ENCODE measurements around the gene HSF2. TPM values are rescaled to one million over a fixed set of nuclear protein-coding genes. Genes with fewer than 3 reads are reported as not detected.

The HSF2 gene
- total and polyA plus RNA-seq, 4 donors, result 2.2 to 7.9 (median 6.3) TPM

- TF ChIP-seq YY1 (IDR thresholded peaks at IDR 0.05) (no peak), CTCF (IDR thresholded peaks at IDR 0.05; ENCODE audit: low read depth, low read length, missing input control) (no peak), ATF3 (IDR thresholded peaks at IDR 0.05) (no peak), SP1 (IDR thresholded peaks at IDR 0.05) (no peak), RXRA (IDR thresholded peaks at IDR 0.05) (no peak), MAX (IDR thresholded peaks at IDR 0.05) (no peak), GABPA (IDR thresholded peaks at IDR 0.05 in 1 of 2, conservative IDR thresholded peaks at IDR 0.05 in 1 of 2) (no peak), FOXA1 (IDR thresholded peaks at IDR 0.05) (no peak), EGR1 (IDR thresholded peaks at IDR 0.05; ENCODE audit: low read depth in 2 of 2) (no peak), RAD21 (IDR thresholded peaks at IDR 0.05) (no peak), ZBTB33 (IDR thresholded peaks at IDR 0.05) (no peak), JUND (IDR thresholded peaks at IDR 0.05) (no peak), HNF4A (conservative IDR thresholded peaks at IDR 0.05) (no peak)
- no peak overlapping the region for H3K4me3 ChIP-seq (ENCODE audit: low read depth in 1 of 3, low read length in 3 of 3)
- WGBS, result 58% methylated on average over 3 of the region's 3 CpGs
Observed at GRCh38 chr6:122385857-122386612, 13.4 kb upstream of the HSF2 start.

GRCh38 chr6:122388945-122389344, 10.5 kb upstream of the HSF2 start:
- 96% methylated on average over 2 of the region's 2 CpGs for WGBS
- H3K9ac ChIP-seq (ENCODE audit: low read depth in 1 of 2, low read length in 2 of 2), result no peak overlapping the region
- H3K27ac ChIP-seq (ENCODE audit: low read depth in 1 of 2, low read length in 2 of 2), result no peak overlapping the region
- DNase-seq (ENCODE audit: low spot score), result no peak
- no peaks in the 10 kb centered on the region for H3K9me3 ChIP-seq (ENCODE audit: control insufficient read depth in 4 of 4, low read length in 3 of 4)
- no peaks in the 10 kb centered on the region for H3K27me3 ChIP-seq (ENCODE audit: control insufficient read depth in 4 of 4, insufficient read depth in 4 of 4, low read length in 3 of 4)
- H3K4me1 ChIP-seq (ENCODE audit: control insufficient read depth in 4 of 4, insufficient read depth in 4 of 4, low read length in 3 of 4), result no peaks in the 10 kb centered on the region
- H3K36me3 ChIP-seq (ENCODE audit: control insufficient read depth in 4 of 4, insufficient read depth in 3 of 4, low read depth in 1 of 4, low read length in 3 of 4), result no peaks in the 10 kb centered on the region
- no peak overlapping the region for H3K4me3 ChIP-seq (ENCODE audit: low read depth in 1 of 3, low read length in 3 of 3)
- no peak for TF ChIP-seq ATF3 (IDR thresholded peaks at IDR 0.05)
- TF ChIP-seq CTCF (IDR thresholded peaks at IDR 0.05; ENCODE audit: low read depth, low read length, missing input control), result no peak
- no peak for TF ChIP-seq MAX (IDR thresholded peaks at IDR 0.05)
- TF ChIP-seq EGR1 (IDR thresholded peaks at IDR 0.05; ENCODE audit: low read depth in 2 of 2), result no peak
- TF ChIP-seq SP1 (IDR thresholded peaks at IDR 0.05), result no peak
- TF ChIP-seq REST (IDR thresholded peaks at IDR 0.05), result no peak
- no peak for TF ChIP-seq NR2F2 (IDR thresholded peaks at IDR 0.05)
- no peak for TF ChIP-seq FOXA1 (IDR thresholded peaks at IDR 0.05)
- no peak for TF ChIP-seq GABPA (IDR thresholded peaks at IDR 0.05 in 1 of 2, conservative IDR thresholded peaks at IDR 0.05 in 1 of 2)
- no peak for TF ChIP-seq RAD21 (IDR thresholded peaks at IDR 0.05)
- no peak for TF ChIP-seq YY1 (IDR thresholded peaks at IDR 0.05)
- TF ChIP-seq JUND (IDR thresholded peaks at IDR 0.05), result no peak
- no peak for TF ChIP-seq FOXA2 (IDR thresholded peaks at IDR 0.05)
- TF ChIP-seq HNF4A (conservative IDR thresholded peaks at IDR 0.05), result no peak
- no peak for TF ChIP-seq RXRA (IDR thresholded peaks at IDR 0.05)
- TF ChIP-seq ZBTB33 (IDR thresholded peaks at IDR 0.05), result no peak

More at GRCh38 chr6:122385857-122386612, 13.4 kb upstream of the HSF2 start:
- no peak overlapping the region for H3K9ac ChIP-seq (ENCODE audit: low read depth in 1 of 2, low read length in 2 of 2)
- no peaks in the 10 kb centered on the region for H3K27me3 ChIP-seq (ENCODE audit: control insufficient read depth in 4 of 4, insufficient read depth in 4 of 4, low read length in 3 of 4)
- H3K4me1 ChIP-seq (ENCODE audit: control insufficient read depth in 4 of 4, insufficient read depth in 4 of 4, low read length in 3 of 4), result no peaks in the 10 kb centered on the region
- H3K27ac ChIP-seq (ENCODE audit: low read depth in 1 of 2, low read length in 2 of 2), result no peak overlapping the region
- no peaks in the 10 kb centered on the region for H3K9me3 ChIP-seq (ENCODE audit: control insufficient read depth in 4 of 4, low read length in 3 of 4)
- DNase-seq (ENCODE audit: low spot score), result no peak
- no peaks in the 10 kb centered on the region for H3K36me3 ChIP-seq (ENCODE audit: control insufficient read depth in 4 of 4, insufficient read depth in 3 of 4, low read depth in 1 of 4, low read length in 3 of 4)

Data from liver (tissue), 9 donors.